IMR-90 (cell line): ENCODE data around the gene CDC42BPA. TPM values are rescaled to one million over a fixed set of nuclear protein-coding genes. Genes with fewer than 3 reads are reported as not detected.

Experiments used
- ATAC-seq: fragments of 200-7000 bp; cut with Tn5 transposase; 2 replicates; pipeline ENCODE4 v1.9.1; 2020; ENCODE audit warnings: low read depth, mild to moderate bottlenecking, moderate library complexity
- BruUV-seq: library from RNA; stranded (reverse); fragments of 400-500 nt; replicated peaks from 2 replicates; lab custom pipeline; 2021; lab: Mats Ljungman, UMichigan
- CTCF ChIA-PET: fragments of 300-600 bp; formaldehyde crosslinking; extraction: SDS; loops from one replicate; lab custom pipeline; 2021; ENCODE audit warnings: antibody characterized with exemption; lab: Yijun Ruan, JAX
- POLR2A ChIA-PET: fragments of 300-600 bp; sonication (Branson Sonifier 250); formaldehyde crosslinking; loops from one replicate; lab custom pipeline; 2022; ENCODE audit warnings: antibody characterized with exemption; ENCODE audit not compliant: unreplicated experiment; lab: Charles Lee
- DNase-seq: peaks from one replicate; pipeline ENCODE4 v3.0.0; 2013
- H2AFZ ChIP-seq: replicated peaks from 2 replicates; pipeline ENCODE3; 2013; ENCODE audit warnings: low read length, mild to moderate bottlenecking; ENCODE audit not compliant: poor library complexity
- H2AK5ac ChIP-seq: 2 replicates; pipeline ENCODE4 v1.6.1; 2013; ENCODE audit warnings: low read depth, low read length, inconsistent platforms
- H2AK9ac ChIP-seq: replicated peaks from 2 replicates; pipeline ENCODE3; 2013; ENCODE audit warnings: mild to moderate bottlenecking, low read depth, low read length, moderate library complexity; ENCODE audit not compliant: poor library complexity
- H2BK120ac ChIP-seq: 2 replicates; pipeline ENCODE4 v1.6.1; 2013; ENCODE audit warnings: low read depth, low read length, inconsistent platforms
- H2BK15ac ChIP-seq: 3 replicates; pipeline ENCODE4 v1.6.1; 2013; ENCODE audit warnings: low read depth, low read length, inconsistent platforms
- H2BK20ac ChIP-seq: 2 replicates; pipeline ENCODE4 v1.6.1; 2013; ENCODE audit warnings: low read depth, mild to moderate bottlenecking, inconsistent platforms, low read length, moderate library complexity
- H2BK5ac ChIP-seq: 2 replicates; pipeline ENCODE4 v1.6.1; 2013; ENCODE audit warnings: mild to moderate bottlenecking, low read depth, low read length, inconsistent platforms; ENCODE audit not compliant: poor library complexity, severe bottlenecking
- H3K14ac ChIP-seq: replicated peaks from 2 replicates; pipeline ENCODE4 v1.6.1; 2013; ENCODE audit warnings: low read depth, low read length, inconsistent platforms
- H3K18ac ChIP-seq: 2 replicates; pipeline ENCODE4 v1.6.1; 2013; ENCODE audit warnings: low read depth, low read length, control low read depth
- H3K23ac ChIP-seq: 2 replicates; pipeline ENCODE4 v1.6.1; 2013; ENCODE audit warnings: low read depth, low read length, inconsistent platforms
- H3K27ac ChIP-seq: 2 replicates; pipeline ENCODE4 v1.5.1; 2013; ENCODE audit warnings: mild to moderate bottlenecking, control low read depth, low read length; ENCODE audit not compliant: insufficient read depth
- H3K27me3 ChIP-seq: 2 replicates; pipeline ENCODE4 v1.6.1; 2013; ENCODE audit warnings: low read length; ENCODE audit not compliant: control insufficient read depth, insufficient read depth
- H3K36me3 ChIP-seq: 2 replicates; pipeline ENCODE4 v1.6.1; 2013; ENCODE audit warnings: low read length, mixed read lengths; ENCODE audit not compliant: control insufficient read depth, insufficient read depth
- H3K4ac ChIP-seq: 2 replicates; pipeline ENCODE4 v1.6.1; 2013; ENCODE audit warnings: low read depth, low read length, inconsistent platforms
- H3K4me1 ChIP-seq: 2 replicates; pipeline ENCODE4 v1.6.1; 2013; ENCODE audit warnings: low read length, mixed read lengths; ENCODE audit not compliant: control insufficient read depth, insufficient read depth
- H3K4me2 ChIP-seq: 2 replicates; pipeline ENCODE4 v1.6.1; 2013; ENCODE audit warnings: low read depth, mild to moderate bottlenecking, control low read depth, low read length, moderate library complexity
- H3K4me3 ChIP-seq: 2 replicates; pipeline ENCODE4 v1.5.1; 2013; ENCODE audit warnings: low read depth, mild to moderate bottlenecking, control low read depth, low read length, moderate library complexity; ENCODE audit not compliant: insufficient read depth
- H3K56ac ChIP-seq: 2 replicates; pipeline ENCODE4 v1.6.1; 2013; ENCODE audit warnings: low read length, inconsistent platforms; ENCODE audit not compliant: insufficient read depth; ENCODE audit errors: extremely low read depth
- H3K79me1 ChIP-seq, 2 experiments: 2 replicates each; pipeline ENCODE4 v1.6.1; 2013; ENCODE audit warnings: low read length in 2 of 2, inconsistent platforms in 1 of 2, low read depth in 1 of 2
- H3K9ac ChIP-seq: 2 replicates; pipeline ENCODE4 v1.6.1; 2013; ENCODE audit warnings: low read depth, low read length, control low read depth
- H3K9me1 ChIP-seq: 2 replicates; pipeline ENCODE4 v1.6.1; 2013; ENCODE audit warnings: low read length, inconsistent platforms; ENCODE audit not compliant: insufficient read depth
- H3K9me3 ChIP-seq: 2 replicates; pipeline ENCODE4 v1.6.1; 2013; ENCODE audit warnings: low read length; ENCODE audit not compliant: control insufficient read depth, insufficient read depth
- H4K20me1 ChIP-seq: 2 replicates; pipeline ENCODE4 v1.6.1; 2013; ENCODE audit warnings: low read length, inconsistent platforms; ENCODE audit not compliant: insufficient read depth
- H4K5ac ChIP-seq: 2 replicates; pipeline ENCODE4 v1.6.1; 2013; ENCODE audit warnings: mild to moderate bottlenecking, low read depth, low read length, control low read depth
- H4K8ac ChIP-seq, 2 experiments: 2 replicates each; pipeline ENCODE4 v1.6.1; 2013; ENCODE audit warnings: low read depth in 2 of 2, low read length in 2 of 2, control low read depth in 1 of 2, inconsistent platforms in 1 of 2
- H4K91ac ChIP-seq: 2 replicates; pipeline ENCODE4 v1.6.1; 2013; ENCODE audit warnings: low read depth, low read length, inconsistent platforms; ENCODE audit not compliant: insufficient read depth
- BHLHE40 ChIP-seq: fragments of 150-350 bp; IDR thresholded peaks from 2 replicates; pipeline ENCODE4 v1.6.1; 2016; ENCODE audit warnings: mild to moderate bottlenecking, low read depth, low read length
- CEBPB ChIP-seq: IDR thresholded peaks from 2 replicates; pipeline ENCODE4 v1.6.1; 2012; ENCODE audit warnings: low read depth, low read length, improper control_type of control experiment
- CHD1 ChIP-seq: IDR thresholded peaks from 2 replicates; pipeline ENCODE4 v1.6.1; 2012; ENCODE audit warnings: low read depth, low read length, improper control_type of control experiment
- CTCF ChIP-seq: conservative IDR thresholded peaks from 2 replicates; pipeline ENCODE4 v1.5.1; 2012; ENCODE audit warnings: mild to moderate bottlenecking, low read depth, low read length, improper control_type of control experiment
- ELK1 ChIP-seq: fragments of 150-350 bp; IDR thresholded peaks from 2 replicates; pipeline ENCODE4 v1.6.1; 2016; ENCODE audit warnings: low read depth, mild to moderate bottlenecking, low read length, moderate library complexity, borderline replicate concordance
- FOS ChIP-seq: fragments of 150-350 bp; IDR thresholded peaks from 2 replicates; pipeline ENCODE4 v1.6.1; 2016; ENCODE audit warnings: low read depth, low read length
- MAFK ChIP-seq: IDR thresholded peaks from 2 replicates; pipeline ENCODE4 v1.6.1; 2012; ENCODE audit warnings: low read depth, low read length, improper control_type of control experiment
- MAZ ChIP-seq: IDR thresholded peaks from 2 replicates; pipeline ENCODE4 v1.6.1; 2012; ENCODE audit warnings: low read depth, mild to moderate bottlenecking, low read length, improper control_type of control experiment, moderate library complexity, borderline replicate concordance
- MXI1 ChIP-seq: IDR thresholded peaks from 2 replicates; pipeline ENCODE4 v1.6.1; 2012; ENCODE audit warnings: low read depth, mild to moderate bottlenecking, low read length, moderate library complexity, borderline replicate concordance
- NFE2L2 ChIP-seq: fragments of 150-350 bp; IDR thresholded peaks from 2 replicates; pipeline ENCODE4 v1.6.1; 2016; ENCODE audit warnings: low read depth, mild to moderate bottlenecking, low read length
- POLR2A ChIP-seq: IDR thresholded peaks from 2 replicates; pipeline ENCODE4 v1.6.1; 2012; ENCODE audit warnings: mild to moderate bottlenecking, low read depth, low read length
- RAD21 ChIP-seq: IDR thresholded peaks from 2 replicates; pipeline ENCODE4 v1.6.1; 2012; ENCODE audit warnings: low read length, improper control_type of control experiment
- RCOR1 ChIP-seq: IDR thresholded peaks from 2 replicates; pipeline ENCODE4 v1.6.1; 2012; ENCODE audit warnings: mild to moderate bottlenecking, low read length, improper control_type of control experiment; ENCODE audit not compliant: insufficient replicate concordance
- RFX5 ChIP-seq: IDR thresholded peaks from 2 replicates; pipeline ENCODE4 v1.8.0; 2012; ENCODE audit warnings: low read depth, mild to moderate bottlenecking, low read length, moderate library complexity
- SMC3 ChIP-seq: fragments of 150-350 bp; IDR thresholded peaks from 2 replicates; pipeline ENCODE4 v1.6.1; 2016; ENCODE audit warnings: low read depth, mild to moderate bottlenecking, antibody characterized with exemption, low read length, moderate library complexity
- WGBS, 2 experiments: methylation state at CpG; one replicate each; pipeline versions ENCODE4 v1.1.5 to v1.1.7; 2013; ENCODE audit warnings: missing lambda C conversion rate in 2 of 2; ENCODE audit not compliant: insufficient read length in 1 of 2; ENCODE audit errors: extremely low coverage in 2 of 2; 5-methylcytosine and 5-hydroxymethylcytosine counted together
- dilution Hi-C: fragments of 300-500 bp; cut with HindIII; formaldehyde crosslinking; loops from one replicate; pipeline ENCODE4 v1.14.3; 2018; ENCODE audit warnings: low sequenced_read_pairs; ENCODE audit not compliant: unreplicated experiment
- in situ Hi-C: fragments of 300-500 bp; cut with MboI; formaldehyde crosslinking; loops from 3 replicates; pipeline ENCODE4 v1.14.3; 2019; ENCODE audit warnings: low sequenced_read_pairs, inconsistent platforms, mixed read lengths
- intact Hi-C: fragments of 100-400 bp; cut with micrococcal nuclease; formaldehyde crosslinking; loops from 2 replicates; pipeline ENCODE4 v1.10.0; 2022
- polyA plus RNA-seq, 3 experiments: library from polyadenylated mRNA; depleted of rRNA; stranded (reverse); fragments of >200 nt; gene quantifications; 2 replicates each; pipeline ENCODE4 v1.2.3, GENCODE V29; 2012; ENCODE audit warnings: low replicate concordance in 1 of 3
- total RNA-seq: library from RNA; depleted of rRNA; stranded (reverse); fragments of >200 nt; gene quantifications from 2 replicates; pipeline ENCODE4 v1.2.3, GENCODE V29; 2012

Gene CDC42BPA
- total and polyA plus RNA-seq, 2 of the 4 experiments (the other 2 are of a cell fraction), result 9.4 to 27.8 TPM

- ChIA-PET POLR2A (no interaction called here), CTCF (no interaction called here)
- in situ Hi-C loops, result no loop called here
- Histone ChIP-seq H3K9me1 (peaks cover 6% of the 10 kb centered on the region; the same call in 1 of the 2 replicates), H3K4me3 (no peak overlapping the region), H2AK9ac (no peak overlapping the region), H3K27ac (no peak overlapping the region), H2AK5ac (no peak overlapping the region), H3K27me3 (no peaks in the 10 kb centered on the region), H4K91ac (no peak overlapping the region), H4K8ac (no peak overlapping the region), H3K9me3 (no peaks in the 10 kb centered on the region), H2BK5ac (no peak overlapping the region), H3K23ac (no peak overlapping the region), H3K4ac (no peak overlapping the region), H2BK20ac (no peak overlapping the region), H3K36me3 (peaks cover 8% of the 10 kb centered on the region; the same call in 1 of the 2 replicates), H3K56ac (no peak overlapping the region), H4K5ac (no peak overlapping the region), H4K20me1 (no peaks in the 10 kb centered on the region), H3K9ac (no peak overlapping the region), H2BK120ac (no peak overlapping the region), H2AFZ (no peak overlapping the region), H3K79me1 (peaks cover 11 to 12% of the 10 kb centered on the region in 2 experiments), H3K14ac (no peak overlapping the region), H3K18ac (no peak overlapping the region), H2BK15ac (no peak overlapping the region), H3K4me1 (no peaks in the 10 kb centered on the region), H3K4me2 (no peak overlapping the region)
- dilution Hi-C loops, result no loop called here
- intact Hi-C loops, result no loop called here
- no peak for TF ChIP-seq RCOR1
- TF ChIP-seq FOS, result no peak
- no peak for TF ChIP-seq MAFK
- no peak for TF ChIP-seq NFE2L2
- TF ChIP-seq POLR2A, result no peak
- TF ChIP-seq CEBPB, result no peak
- no peak for TF ChIP-seq BHLHE40
- TF ChIP-seq MXI1, result no peak
- no peak for TF ChIP-seq CTCF
- TF ChIP-seq CHD1, result no peak
- TF ChIP-seq MAZ, result no peak
- no peak for TF ChIP-seq RFX5
- no peak for TF ChIP-seq RAD21
- no peak for TF ChIP-seq SMC3
- no peak for TF ChIP-seq ELK1
- BruUV-seq, result no TSS peak
- DNase-seq (no peak), ATAC-seq (no peak)
- no CpG with 5 or more reads among the region's 4 CpGs for WGBS, 2 experiments
These were observed 162.6 kb downstream of the CDC42BPA start for GRCh38 chr1:227155688-227156087.
